Stimulated activated CD4-positive, alpha-beta T cell treated with anti-CD3 and anti-CD28 coated beads, TNF-alpha, amount 100 ng/mL, for 4 hours (primary cell): Measurements from ENCODE around the gene DCHS2.

Experiments used
- DNase-seq, 3 experiments: peaks; one replicate each; pipeline ENCODE4 v3.0.0-alpha.2; 2020; ENCODE audit warnings: low read depth in 3 of 3

Gene DCHS2

GRCh38 chr4:154450966-154451365 lies 40.6 kb downstream of the DCHS2 start:
- no peak for DNase-seq

- no peak for DNase-seq
Observed at GRCh38 chr4:154444958-154445357, 46.6 kb downstream of the DCHS2 start.

GRCh38 chr4:154441982-154442381 lies 49.6 kb downstream of the DCHS2 start:
- DNase-seq = no peak

- DNase-seq = no peak
Observed at GRCh38 chr4:154441124-154441523, 50.5 kb downstream of the DCHS2 start.

GRCh38 chr4:154439224-154439623 lies 52.4 kb downstream of the DCHS2 start:
- DNase-seq = no peak

GRCh38 chr4:154435895-154436294 lies 55.7 kb downstream of the DCHS2 start:
- no peak for DNase-seq

- DNase-seq = no peak
Observed at GRCh38 chr4:154433543-154433942, 58.1 kb downstream of the DCHS2 start.

- no peak for DNase-seq
Observed at GRCh38 chr4:154429176-154429575, 62.4 kb downstream of the DCHS2 start.

- DNase-seq = no peak
Observed at GRCh38 chr4:154427149-154427548, 64.5 kb downstream of the DCHS2 start.

- DNase-seq = no peak
Observed at GRCh38 chr4:154425514-154425913, 66.1 kb downstream of the DCHS2 start.

GRCh38 chr4:154424810-154425484 lies 66.7 kb downstream of the DCHS2 start:
- no peak for DNase-seq

GRCh38 chr4:154422152-154422551 lies 69.4 kb downstream of the DCHS2 start:
- DNase-seq = no peak

- no peak for DNase-seq
Observed at GRCh38 chr4:154421618-154422017, 70.0 kb downstream of the DCHS2 start.

GRCh38 chr4:154417373-154417673 lies 74.3 kb downstream of the DCHS2 start:
- no peak for DNase-seq

- DNase-seq = no peak
Observed at GRCh38 chr4:154416190-154416547, 75.4 kb downstream of the DCHS2 start.

GRCh38 chr4:154415313-154415712 lies 76.3 kb downstream of the DCHS2 start:
- DNase-seq = no peak

GRCh38 chr4:154414796-154415195 lies 76.8 kb downstream of the DCHS2 start:
- DNase-seq = no peak

GRCh38 chr4:154414371-154414770 lies 77.2 kb downstream of the DCHS2 start:
- no peak for DNase-seq

- DNase-seq = no peak
Observed at GRCh38 chr4:154407443-154407842, 84.2 kb downstream of the DCHS2 start.

- no peak for DNase-seq
Observed at GRCh38 chr4:154406018-154406795, 85.4 kb downstream of the DCHS2 start.

- no peak for DNase-seq
Observed at GRCh38 chr4:154399259-154399974, 92.2 kb downstream of the DCHS2 start.

- no peak for DNase-seq
Observed at GRCh38 chr4:154390324-154390723, 101.3 kb downstream of the DCHS2 start.

- no peak for DNase-seq
Observed at GRCh38 chr4:154389148-154389547, 102.5 kb downstream of the DCHS2 start.
